HepG2 (cell line): Measurements from ENCODE around the gene RHBDL3. TPM values are rescaled to one million over a fixed set of nuclear protein-coding genes. Genes with fewer than 3 reads are reported as not detected.

Experiments
- CREM ChIP-seq, 2 experiments: sonication (generic) in 1 of 2; formaldehyde crosslinking in 1 of 2; IDR thresholded peaks; 2 replicates each; pipeline versions ENCODE4 v1.4.0 to v1.6.1; 2016 to 2020; ENCODE audit warnings: antibody characterized with exemption in 1 of 2, mild to moderate bottlenecking in 1 of 2, missing genetic modification reagents in 1 of 2
- DMAP1 ChIP-seq: IDR thresholded peaks from 2 replicates; pipeline ENCODE4 v1.6.1; 2016
- EED ChIP-seq: sonication (generic); formaldehyde crosslinking; IDR thresholded peaks from 2 replicates; pipeline ENCODE4 v1.5.0; 2020; ENCODE audit warnings: mild to moderate bottlenecking, missing genetic modification reagents
- ELK4 ChIP-seq: sonication (generic); formaldehyde crosslinking; IDR thresholded peaks from 2 replicates; pipeline ENCODE4 v1.9.0; 2021; ENCODE audit warnings: missing genetic modification reagents, borderline replicate concordance
- KDM4B ChIP-seq: sonication (generic); formaldehyde crosslinking; IDR thresholded peaks from 2 replicates; pipeline ENCODE4 v1.4.0; 2020; ENCODE audit warnings: missing genetic modification reagents
- MAFG ChIP-seq: sonication (generic); formaldehyde crosslinking; IDR thresholded peaks from 2 replicates; pipeline ENCODE4 v1.5.1; 2020; ENCODE audit warnings: mild to moderate bottlenecking, missing genetic modification reagents
- MTA3 ChIP-seq: sonication (generic); formaldehyde crosslinking; IDR thresholded peaks from 2 replicates; pipeline ENCODE4 v1.4.0; 2020; ENCODE audit warnings: missing genetic modification reagents
- NR0B2 ChIP-seq: sonication (generic); formaldehyde crosslinking; IDR thresholded peaks from 2 replicates; pipeline ENCODE4 v1.4.0; 2020; ENCODE audit warnings: mild to moderate bottlenecking, missing genetic modification reagents
- PHF20 ChIP-seq: sonication (generic); formaldehyde crosslinking; IDR thresholded peaks from 2 replicates; pipeline ENCODE4 v1.5.0; 2020; ENCODE audit warnings: mild to moderate bottlenecking, missing genetic modification reagents
- TBX3 ChIP-seq: fragments of 450-650 bp; IDR thresholded peaks from 2 replicates; pipeline ENCODE4 v1.6.1; 2017; ENCODE audit warnings: antibody characterized with exemption, mild to moderate bottlenecking, inconsistent platforms, borderline replicate concordance
- ZHX2 ChIP-seq, 2 experiments: sonication (generic) in 1 of 2; formaldehyde crosslinking in 1 of 2; IDR thresholded peaks; 2 replicates each; pipeline versions ENCODE4 v1.6.1 to v1.9.0; 2014 to 2022; ENCODE audit warnings: antibody characterized with exemption in 1 of 2, borderline replicate concordance in 1 of 2, inconsistent platforms in 1 of 2, low read depth in 1 of 2, missing genetic modification reagents in 1 of 2
- ZNF121 ChIP-seq: sonication (generic); formaldehyde crosslinking; IDR thresholded peaks from 2 replicates; pipeline ENCODE4 v1.5.0; 2020; ENCODE audit warnings: mild to moderate bottlenecking, missing genetic modification reagents
- ZNF136 ChIP-seq: sonication (generic); formaldehyde crosslinking; IDR thresholded peaks from 2 replicates; pipeline ENCODE4 v1.8.1; 2022; ENCODE audit warnings: low read depth, mild to moderate bottlenecking, moderate library complexity, missing genetic modification reagents
- ZNF20 ChIP-seq: sonication (generic); formaldehyde crosslinking; IDR thresholded peaks from 2 replicates; pipeline ENCODE4 v1.4.0; 2020; ENCODE audit warnings: mild to moderate bottlenecking, moderate library complexity, missing genetic modification reagents
- ZNF205 ChIP-seq: IDR thresholded peaks from 2 replicates; pipeline ENCODE4 v1.6.1; 2018; ENCODE audit warnings: missing biosample characterization, missing genetic modification reagents
- ZNF24 ChIP-seq: fragments of 450-650 bp; IDR thresholded peaks from 2 replicates; pipeline ENCODE4 v1.6.1; 2017; ENCODE audit warnings: antibody characterized with exemption, mild to moderate bottlenecking
- ZNF883 ChIP-seq: sonication (generic); formaldehyde crosslinking; IDR thresholded peaks from 2 replicates; pipeline ENCODE4 v1.5.1; 2020; ENCODE audit warnings: mild to moderate bottlenecking, missing genetic modification reagents; ENCODE audit errors: not compliant biosample characterization
- ZSCAN9 ChIP-seq: IDR thresholded peaks from 2 replicates; pipeline ENCODE4 v1.6.1; 2016; ENCODE audit warnings: borderline replicate concordance
- ZZZ3 ChIP-seq: sonication (generic); formaldehyde crosslinking; IDR thresholded peaks from 2 replicates; pipeline ENCODE4 v1.4.0; 2020; ENCODE audit warnings: missing genetic modification reagents, mild to moderate bottlenecking, borderline replicate concordance
- polyA plus RNA-seq, 8 experiments: library from polyadenylated mRNA; depleted of rRNA in 3 of 8; stranded (reverse) in 7 of 8; unstranded in 1 of 8; fragments of >200 nt; fragmentation: Illumina TruSeq in 4 of 8; extraction: Trizol in 4 of 8; gene quantifications; 2 replicates each; pipeline versions ENCODE4 v1.2.1 to v1.2.3, GENCODE V29; 2011 to 2016; ENCODE audit warnings: low read depth in 4 of 8, missing spikeins in 1 of 8, mixed read lengths in 1 of 8; ENCODE audit not compliant: insufficient read depth in 1 of 8
- total RNA-seq, 5 experiments: library from RNA; depleted of rRNA; stranded (reverse); fragments of >200 nt; fragmentation: Illumina TruSeq; extraction: Trizol; gene quantifications; 2 replicates each; pipeline ENCODE4 v1.2.3, GENCODE V29; 2016; ENCODE audit warnings: low read depth in 1 of 5
- TF ChIP-seq, protein P1 (sequence below): sonication (generic); formaldehyde crosslinking; IDR thresholded peaks from 2 replicates; pipeline ENCODE4 v1.8.0; 2022; ENCODE audit warnings: low read depth, missing genetic modification reagents

The RHBDL3 gene
- total and polyA plus RNA-seq, 2 of the 13 experiments (the other 11 are each of a cell fraction or from before 2014, with no cell fraction given) = 0.09 TPM; not detected in 1

- TF ChIP-seq, protein P1, sequence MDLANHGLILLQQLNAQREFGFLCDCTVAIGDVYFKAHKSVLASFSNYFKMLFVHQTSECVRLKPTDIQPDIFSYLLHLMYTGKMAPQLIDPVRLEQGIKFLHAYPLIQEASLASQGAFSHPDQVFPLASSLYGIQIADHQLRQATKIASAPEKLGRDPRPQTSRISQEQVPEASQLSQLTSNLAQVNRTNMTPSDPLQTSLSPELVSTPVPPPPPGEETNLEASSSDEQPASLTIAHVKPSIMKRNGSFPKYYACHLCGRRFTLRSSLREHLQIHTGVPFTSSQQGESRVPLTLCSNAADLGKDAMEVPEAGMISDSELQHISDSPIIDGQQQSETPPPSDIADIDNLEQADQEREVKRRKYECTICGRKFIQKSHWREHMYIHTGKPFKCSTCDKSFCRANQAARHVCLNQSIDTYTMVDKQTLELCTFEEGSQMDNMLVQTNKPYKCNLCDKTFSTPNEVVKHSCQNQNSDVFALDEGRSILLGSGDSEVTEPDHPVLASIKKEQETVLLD (CRISPR knock-in tag) = no peak
- TF ChIP-seq ZNF20 (CRISPR knock-in tag) (0 out of 2 replicates have a peak, but pooled peaks have one; percentile 27), ZNF136 (CRISPR knock-in tag) (peak; percentile 78), KDM4B (CRISPR knock-in tag) (peak; percentile 98), ZNF24 (no peak), NR0B2 (CRISPR knock-in tag) (peak; percentile 74; the same call in 1 of the 2 replicates), MAFG (CRISPR knock-in tag) (no peak), ZSCAN9 (CRISPR knock-in tag) (peak; percentile 93; the same call in 1 of the 2 replicates), DMAP1 (CRISPR knock-in tag) (peak; percentile 94), ZZZ3 (CRISPR knock-in tag) (peak; percentile 85; the same call in 1 of the 2 replicates), MTA3 (no peak), TBX3 (no peak), PHF20 (CRISPR knock-in tag) (peak; percentile 95), CREM (IDR thresholded peaks at IDR 0.05) (0 out of 2 replicates have a peak, but pooled peaks have one; percentile 20), CREM (CRISPR knock-in tag; IDR thresholded peaks at IDR 0.05) (no peak), ZHX2 (IDR thresholded peaks at IDR 0.05; ENCODE audit: low read depth) (peak; percentile 54; the same call in 1 of the 2 replicates), ZHX2 (CRISPR knock-in tag; IDR thresholded peaks at IDR 0.05; ENCODE audit: borderline replicate concordance) (no peak), ZNF883 (CRISPR knock-in tag) (peak; percentile 71), ZNF121 (CRISPR knock-in tag) (peak; percentile 23; the same call in 1 of the 2 replicates), EED (CRISPR knock-in tag) (peak; percentile 81; the same call in 1 of the 2 replicates), ZNF205 (CRISPR knock-in tag) (peak; percentile 84), ELK4 (CRISPR knock-in tag) (no peak)
These were observed 76.4 kb downstream of the RHBDL3 start, which contains the start of gene C17orf75 (continued) for GRCh38 chr17:32341857-32342602.
